Stimulated activated CD8-positive, alpha-beta memory T cell treated with anti-CD3 and anti-CD28 coated beads, Interleukin-15, amount 100 ng/mL, for 1 hour (primary cell): ENCODE measurements around the gene PCGF2.

Experiments used
- DNase-seq: peaks from one replicate; pipeline ENCODE4 v3.0.0-alpha.2; 2020; ENCODE audit warnings: low read depth

The PCGF2 gene

DNA sequence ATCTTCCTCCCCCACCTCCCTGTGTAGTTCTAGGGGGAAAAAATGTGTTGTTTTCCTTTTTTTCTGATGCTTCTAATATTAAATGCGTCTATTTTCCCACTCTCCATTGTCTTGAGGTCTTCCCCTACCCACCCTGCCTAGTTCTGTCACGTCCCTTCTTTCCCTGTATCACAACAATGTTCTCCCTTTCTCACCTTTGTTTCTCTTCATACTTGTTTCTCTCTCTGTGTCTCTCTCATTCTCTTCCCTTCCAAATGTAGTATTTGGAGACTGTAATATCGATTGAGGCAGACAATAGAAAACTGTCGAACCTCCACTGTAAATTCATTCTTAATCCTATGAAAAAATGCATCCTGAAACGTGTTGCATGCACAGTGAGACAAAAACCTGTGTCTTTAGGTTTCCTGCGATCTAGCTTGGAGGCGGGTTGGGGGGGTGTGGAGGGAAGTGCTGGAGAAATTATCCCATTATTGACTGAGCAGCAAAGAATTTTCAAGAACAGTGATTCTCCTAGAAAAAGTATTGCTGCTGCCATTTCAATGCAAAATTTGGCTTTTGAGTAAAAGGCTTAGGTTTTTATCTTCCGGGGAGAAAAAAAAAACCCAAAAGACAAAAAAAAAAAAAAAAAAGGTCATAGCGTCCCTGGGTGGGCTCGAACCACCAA, 3.1 kb upstream of the PCGF2 start:
- no peak for DNase-seq

DNA sequence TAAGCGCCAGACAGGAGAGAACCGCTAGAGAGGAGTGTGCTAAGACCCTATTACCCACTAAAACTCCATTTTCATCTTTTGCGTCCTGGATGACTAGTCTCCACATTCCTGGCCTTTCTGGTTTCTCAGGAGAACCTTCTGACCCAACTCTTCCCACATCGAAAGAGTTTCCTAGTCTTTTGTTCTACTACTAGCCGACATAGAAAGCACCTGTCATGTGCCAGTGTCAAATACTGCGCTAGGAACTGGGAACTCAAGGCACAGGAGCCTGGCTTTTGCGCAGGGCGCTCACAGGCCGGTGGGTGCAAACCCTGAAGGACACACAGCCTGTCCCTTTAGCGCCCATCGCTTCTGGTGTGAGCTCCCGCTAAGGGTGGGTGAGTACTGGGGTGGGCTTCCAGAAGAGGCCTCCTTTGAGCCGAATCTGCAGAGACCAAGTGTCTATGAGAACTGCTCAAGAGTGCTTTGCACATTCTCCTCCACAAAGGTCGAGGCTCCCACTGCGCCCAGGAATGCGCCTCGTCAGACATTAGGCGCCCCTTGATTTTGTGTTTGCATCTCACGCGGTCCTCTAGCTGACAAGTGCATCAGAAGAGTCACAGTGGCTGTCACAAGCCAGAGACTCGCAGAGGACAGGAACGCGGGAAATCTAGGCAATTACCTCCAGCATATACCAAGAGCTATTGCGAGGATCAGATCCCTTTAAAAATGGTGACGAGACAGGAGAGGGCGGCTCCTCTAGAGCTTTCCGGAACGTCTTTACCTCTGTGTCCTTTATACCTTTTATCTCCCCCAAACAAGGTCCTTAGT, 2.4 kb upstream of the PCGF2 start:
- no peak for DNase-seq

DNA sequence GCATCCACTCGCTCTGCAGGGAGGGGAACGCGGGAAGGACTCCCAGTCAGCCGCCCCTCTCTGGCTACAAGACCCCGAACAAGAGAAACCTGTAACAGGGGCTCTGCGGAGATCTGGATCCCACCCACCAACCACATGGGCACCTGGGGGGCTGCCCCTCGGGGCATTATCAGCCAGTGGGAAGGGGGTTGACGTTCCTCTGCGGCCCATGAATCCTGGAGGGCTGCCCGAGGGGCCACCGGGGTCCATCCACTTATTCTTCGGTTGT, 1.8 kb upstream of the PCGF2 start:
- no peak for DNase-seq

DNA sequence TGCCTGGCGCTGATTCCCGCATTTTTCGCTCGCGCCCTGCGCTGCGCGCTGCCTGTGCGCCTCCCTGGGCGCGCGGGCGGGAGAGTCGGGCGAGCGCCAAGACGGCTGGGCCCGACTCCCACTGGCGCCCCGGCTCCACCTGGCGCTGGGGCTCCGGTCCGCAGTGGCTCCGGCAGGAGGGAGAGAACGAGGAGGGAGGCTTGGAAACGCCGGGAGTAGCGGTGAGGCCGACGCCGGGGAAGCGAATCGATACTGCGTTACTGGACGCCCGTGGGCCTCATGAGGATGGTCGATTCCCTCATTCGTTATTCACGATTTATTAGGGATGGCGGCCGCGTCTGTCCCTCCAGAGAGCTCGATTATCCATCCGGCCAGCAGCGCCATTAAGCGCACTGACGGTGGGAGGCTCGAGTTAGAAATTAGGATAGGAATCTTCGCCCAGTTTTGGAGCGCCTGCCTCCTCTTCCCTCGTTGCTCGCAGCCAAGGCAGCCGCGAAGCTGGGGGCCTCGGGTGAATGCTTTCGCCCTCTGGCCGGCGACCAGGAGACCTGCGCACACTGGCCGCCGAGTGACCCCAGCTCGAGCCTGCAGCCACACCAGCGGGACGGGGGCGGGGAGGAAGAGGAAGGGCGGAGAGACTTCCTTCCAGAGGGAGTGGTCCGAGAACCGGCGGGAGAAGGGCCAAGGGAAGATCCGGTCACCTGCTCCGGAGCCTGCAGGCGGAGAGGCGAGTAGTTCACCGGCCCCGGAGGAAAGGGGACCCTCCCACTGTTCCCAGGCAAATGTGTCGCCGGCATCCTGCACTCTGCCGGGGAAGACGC, 1.3 kb upstream of the PCGF2 start:
- DNase-seq = no peak

DNA sequence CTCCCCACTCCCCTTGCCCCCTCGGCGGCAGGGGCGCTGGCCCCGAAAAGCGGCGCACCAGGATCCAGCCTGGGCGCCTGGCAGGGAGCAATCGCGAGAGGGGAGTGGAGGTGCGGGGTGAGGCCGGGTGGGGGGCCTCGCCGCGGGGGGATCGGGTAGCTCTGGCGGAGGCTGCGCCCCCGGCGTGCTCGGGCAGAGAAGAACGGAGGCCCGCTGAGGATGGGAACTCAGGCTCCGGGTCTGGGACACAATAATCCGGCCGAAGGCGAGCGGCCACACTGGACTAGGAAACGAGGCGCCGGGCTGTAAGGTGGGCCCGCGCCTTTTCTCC, 721 bp upstream of the PCGF2 start:
- no peak for DNase-seq

DNA sequence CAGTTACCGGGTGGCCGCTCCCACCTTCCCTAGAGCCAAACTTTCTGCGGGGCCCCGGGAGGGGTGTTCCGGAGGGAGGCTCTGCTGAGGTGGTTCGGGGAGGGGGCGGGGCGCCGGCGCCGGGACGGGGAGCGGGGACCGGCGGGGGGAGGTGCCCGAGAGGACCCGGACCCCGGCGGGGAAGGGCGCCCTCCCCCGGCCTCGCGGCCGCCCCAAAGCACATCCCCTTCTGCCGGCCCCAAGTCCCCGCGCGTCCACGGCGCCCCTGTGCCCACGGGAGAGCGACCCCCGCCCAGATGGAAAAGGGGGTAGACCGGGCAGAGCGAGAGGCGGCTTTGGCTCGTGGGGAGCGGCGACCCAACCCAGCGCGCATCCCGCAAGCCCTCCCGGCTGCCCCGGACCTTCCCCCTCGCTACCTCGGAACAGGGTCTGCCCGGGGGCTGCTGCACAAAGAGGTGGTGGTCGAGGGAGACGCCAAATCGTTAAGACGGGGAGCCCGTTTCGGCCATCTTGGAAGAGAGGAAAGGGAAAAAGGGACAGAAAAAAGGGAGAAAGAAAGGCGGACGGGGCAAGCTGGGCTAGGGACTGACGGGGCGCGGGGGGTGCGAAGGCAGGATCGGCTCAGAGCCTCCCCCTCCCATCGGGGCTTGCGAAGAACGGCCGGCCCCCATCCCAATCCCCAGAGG, 530 bp downstream of the PCGF2 start:
- DNase-seq = no peak

DNA sequence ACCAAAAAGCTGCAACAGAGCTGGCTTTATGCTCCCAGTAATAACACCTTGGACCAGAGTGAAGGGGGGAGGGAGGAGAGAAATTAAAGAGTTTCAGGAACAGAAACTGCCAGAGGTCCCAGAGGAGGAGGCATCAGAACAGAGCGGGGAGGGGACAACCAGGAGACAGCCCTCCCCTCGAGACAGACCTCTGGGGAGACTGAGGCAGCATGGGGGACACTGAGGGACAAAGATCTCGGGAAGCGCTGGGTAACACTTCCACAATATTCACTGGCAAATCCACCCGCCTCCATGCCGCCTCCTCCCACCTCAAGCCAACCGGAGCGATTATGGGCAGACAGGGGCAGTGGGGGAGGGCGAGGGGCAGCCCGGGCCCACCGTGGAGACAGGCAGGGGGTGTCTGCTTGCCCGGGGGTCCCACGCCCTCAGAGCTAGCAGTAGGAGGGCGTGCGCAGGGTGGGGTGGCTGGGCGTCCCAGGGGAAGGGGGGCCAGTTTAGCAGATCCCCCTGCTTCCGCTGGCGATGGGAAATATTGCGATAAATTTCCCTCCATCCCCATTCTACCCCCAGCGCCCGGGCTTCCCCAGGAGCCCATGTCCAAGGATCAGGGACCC, 1.2 kb downstream of the PCGF2 start:
- no peak for DNase-seq

DNA sequence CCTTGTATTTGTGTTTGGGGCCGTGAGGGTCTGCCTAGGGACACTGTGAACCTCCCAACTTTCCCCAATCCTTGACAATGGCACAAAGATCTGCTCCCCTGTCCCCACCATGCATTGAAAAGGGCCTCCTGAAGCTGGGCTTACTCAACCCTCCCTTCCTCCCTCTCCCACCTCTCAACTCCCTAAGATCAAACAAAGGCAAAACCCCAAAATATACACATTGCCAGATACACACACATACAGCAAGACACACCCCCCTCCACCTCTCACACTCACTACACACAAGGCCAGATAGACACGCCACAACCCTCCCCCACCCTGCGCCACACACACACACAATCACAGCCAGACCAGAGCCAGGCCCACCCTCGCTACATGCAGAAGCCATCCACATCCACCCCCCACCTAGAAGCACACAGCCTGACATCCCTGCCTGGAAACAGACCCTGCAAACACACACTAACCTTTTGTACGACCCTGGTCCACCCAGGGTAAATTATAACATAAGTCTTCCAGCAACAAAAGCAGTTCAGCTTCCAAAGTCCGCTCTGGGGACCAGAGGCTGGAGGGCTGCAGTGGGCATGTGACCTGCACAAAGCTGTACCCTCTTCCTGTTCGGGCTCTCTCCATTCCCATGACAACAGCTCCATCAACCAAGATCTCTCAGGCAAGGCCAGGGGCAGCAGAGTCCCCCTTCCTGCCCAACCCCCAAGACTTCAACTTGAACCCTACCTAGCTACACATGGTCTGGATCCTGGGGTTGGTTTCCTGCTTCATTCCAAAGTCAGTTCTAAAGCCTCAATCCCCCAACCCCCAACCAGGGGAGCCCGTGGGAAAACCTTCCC, 1.9 kb downstream of the PCGF2 start:
- DNase-seq = no peak

DNA sequence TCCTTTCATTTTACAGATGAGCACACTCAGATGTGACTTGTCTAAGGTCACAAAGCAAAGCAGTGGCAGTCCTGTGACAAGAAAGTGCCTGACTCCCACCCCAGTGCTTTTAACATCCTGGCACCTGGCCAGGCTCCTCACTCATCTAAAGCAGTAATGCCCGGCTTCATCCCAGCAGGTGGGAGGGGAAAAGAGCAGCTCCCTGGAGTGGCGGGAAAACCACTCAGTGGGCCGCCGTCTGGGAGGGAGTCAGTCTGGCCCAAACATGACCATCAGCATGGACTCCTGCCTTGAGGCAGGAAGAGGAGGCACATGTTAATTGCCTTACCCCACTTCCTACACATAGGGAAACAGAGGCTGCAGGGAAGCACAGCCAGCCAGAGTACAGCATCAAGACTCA, 2.6 kb downstream of the PCGF2 start:
- DNase-seq = no peak

DNA sequence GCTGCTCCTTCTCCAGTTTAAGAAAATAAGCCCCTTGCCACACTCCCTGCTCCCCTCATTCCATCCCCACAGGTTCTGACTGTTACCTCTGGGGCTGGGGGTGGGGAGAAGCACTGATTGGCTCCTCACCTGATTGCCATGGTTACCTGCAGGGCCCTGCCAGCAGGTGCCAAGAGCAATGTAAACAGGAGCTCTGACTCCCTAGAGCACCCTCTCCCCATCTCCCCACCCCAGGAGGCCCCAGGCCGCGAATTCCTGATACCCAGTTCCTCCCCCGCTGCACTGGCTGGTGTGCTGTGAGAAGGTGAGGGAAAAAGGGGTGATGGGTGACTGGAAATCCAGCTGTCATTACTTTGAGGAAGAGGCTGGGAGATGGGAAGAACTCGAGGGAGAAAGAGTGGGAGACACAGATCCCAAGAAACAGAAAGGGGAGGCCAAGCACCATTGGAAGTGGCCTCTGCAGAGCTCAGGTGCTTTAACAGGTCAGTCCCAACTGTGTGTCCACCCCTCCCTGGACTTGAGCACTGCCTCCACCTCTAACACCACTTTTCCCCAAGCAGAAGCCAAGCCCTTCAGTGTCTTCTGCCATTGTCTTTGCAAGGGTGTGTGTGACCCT, 4.5 kb downstream of the PCGF2 start:
- no peak for DNase-seq

DNA sequence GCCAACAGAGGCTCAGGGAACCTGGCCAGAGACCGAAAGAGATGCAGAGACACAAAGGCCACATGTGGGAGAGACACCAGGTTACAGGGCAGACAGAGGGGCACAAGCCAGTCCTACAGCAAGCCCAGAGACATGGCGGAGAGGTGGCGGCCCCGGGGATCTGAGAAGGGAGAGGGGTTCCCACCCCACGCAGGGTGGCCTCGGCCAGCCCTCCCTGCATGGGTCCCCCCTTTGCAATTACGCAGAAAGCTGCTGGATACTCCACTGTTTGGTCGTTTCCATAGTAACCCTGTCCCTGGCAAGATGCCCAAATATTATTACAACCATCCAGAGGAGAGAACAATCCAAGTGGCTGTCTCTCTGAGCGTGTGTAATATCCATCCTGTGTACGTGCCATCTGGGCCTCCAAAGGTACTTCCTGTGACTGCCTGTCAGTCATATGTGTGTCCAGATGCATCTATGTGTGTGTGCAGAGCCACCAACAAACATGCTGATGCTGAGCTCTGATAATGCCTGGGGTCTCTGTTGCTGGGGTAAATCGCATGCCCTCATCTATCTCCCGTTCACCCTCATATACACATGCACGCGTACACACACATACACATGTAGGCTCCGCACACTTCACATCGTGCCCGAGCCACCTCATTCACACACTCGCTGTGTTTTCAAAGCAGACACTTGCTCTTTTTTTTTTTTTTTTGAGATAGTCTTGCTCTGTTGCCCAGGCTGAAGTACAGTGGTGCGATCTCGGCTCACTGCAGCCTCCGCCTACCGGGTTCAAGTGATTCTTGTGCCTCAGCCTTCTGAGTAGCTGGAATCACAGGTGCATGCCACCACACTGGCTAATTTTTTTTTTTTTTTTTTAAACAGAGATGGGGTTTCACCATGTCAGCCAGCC, 5.5 kb downstream of the PCGF2 start:
- no peak for DNase-seq

DNA sequence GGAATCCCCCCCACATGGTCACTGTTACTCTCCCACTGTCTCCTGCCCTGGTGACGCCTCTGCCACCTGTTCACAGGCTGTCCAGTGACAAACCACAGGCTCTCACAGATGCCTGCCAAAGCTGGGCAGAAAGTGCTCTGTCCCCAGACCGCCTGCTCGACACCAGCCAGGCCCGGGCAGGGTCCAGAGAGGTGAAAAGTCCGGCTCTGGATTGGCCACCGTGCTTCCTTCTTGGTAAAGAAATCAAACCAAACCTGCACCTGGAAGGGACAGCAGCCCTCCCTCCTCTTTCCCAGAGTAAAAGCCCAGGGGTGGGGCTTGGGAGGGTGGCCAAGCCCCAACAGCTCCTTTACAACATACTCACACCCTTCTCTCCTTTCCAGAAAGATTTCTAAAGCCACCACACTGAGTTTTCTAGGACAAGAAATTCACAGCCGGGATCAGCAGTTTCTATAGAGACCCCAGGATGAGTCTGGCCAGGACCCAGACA, 6.2 kb downstream of the PCGF2 start:
- DNase-seq = no peak

DNA sequence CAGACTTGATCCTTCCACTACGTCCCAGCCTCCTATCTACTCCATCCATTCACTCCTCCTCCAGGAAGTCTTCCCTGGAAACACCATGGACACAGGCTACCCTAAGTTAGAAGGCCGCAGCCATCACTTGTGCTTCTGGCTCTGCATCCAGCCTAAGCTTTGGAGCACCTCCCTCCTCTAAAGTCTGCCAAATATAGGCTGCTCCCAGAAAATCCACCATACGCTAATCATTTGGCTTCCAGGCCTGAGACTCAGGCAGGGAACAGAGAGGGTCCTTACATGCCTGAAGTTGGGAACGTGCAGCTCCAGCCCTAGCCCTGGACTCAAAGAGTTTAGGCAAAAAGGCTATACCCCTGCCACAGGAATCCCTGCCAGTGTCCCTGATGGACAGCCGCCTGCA, 6.7 kb downstream of the PCGF2 start:
- DNase-seq = no peak

DNA sequence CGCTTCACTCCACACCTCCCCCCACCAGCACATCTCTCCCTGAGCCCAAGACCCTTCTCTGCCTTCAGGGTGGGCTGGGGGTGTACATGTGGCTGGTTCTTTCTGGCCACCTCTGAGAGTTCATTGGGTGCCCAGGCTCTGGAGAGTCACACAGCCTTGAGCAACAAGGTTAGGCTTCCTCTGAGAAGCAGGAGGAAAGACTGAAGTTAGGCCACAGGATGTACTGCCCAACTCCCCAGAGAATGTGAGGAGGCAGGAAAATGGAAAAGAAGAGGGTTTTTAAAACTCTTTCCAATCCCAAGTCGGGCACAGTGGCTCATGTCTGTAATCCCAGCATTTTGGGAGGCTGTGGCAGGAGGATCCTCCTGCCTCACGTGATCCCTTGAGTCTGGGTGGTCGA, 7.3 kb downstream of the PCGF2 start:
- DNase-seq = no peak

DNA sequence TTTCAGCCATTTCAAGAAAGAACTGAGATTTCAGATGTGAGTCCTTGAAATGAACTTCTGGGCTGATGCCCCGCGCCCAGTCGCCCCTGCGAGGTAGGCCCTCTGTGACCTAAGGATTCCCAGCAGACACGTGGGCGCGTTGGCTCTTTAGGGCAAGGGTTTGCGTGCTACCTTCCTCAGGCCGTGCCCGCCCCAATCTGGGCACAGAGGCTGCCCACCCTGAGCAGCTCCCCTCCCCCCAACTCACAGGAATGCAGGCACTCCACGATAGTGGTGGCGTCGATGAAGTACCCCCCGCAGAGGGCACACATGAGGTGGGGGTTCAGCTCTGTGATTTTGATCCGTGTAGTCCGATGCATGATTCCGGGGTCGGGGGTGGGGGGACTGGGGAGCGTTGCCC, 8.1 kb downstream of the PCGF2 start:
- DNase-seq = no peak

DNA sequence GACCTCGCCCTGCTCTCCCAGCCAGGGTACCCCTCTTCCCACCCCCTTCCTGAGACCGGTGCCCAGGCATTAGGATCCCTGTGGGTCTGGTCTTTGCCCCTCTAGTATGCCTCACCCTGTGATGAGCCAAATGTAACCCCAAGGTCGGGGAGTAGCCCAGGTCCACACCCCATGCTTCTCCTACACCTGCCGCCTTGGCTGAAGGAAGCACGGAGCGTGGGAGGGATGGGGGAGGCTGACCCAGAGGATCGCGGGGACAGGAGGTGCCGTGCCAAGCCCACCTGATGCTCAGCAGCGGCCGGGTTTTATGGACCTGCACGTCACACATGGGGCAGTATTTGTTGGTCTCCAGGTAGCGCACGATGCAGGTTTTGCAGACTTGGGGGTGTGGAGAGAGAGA, 8.8 kb downstream of the PCGF2 start:
- no peak for DNase-seq

DNA sequence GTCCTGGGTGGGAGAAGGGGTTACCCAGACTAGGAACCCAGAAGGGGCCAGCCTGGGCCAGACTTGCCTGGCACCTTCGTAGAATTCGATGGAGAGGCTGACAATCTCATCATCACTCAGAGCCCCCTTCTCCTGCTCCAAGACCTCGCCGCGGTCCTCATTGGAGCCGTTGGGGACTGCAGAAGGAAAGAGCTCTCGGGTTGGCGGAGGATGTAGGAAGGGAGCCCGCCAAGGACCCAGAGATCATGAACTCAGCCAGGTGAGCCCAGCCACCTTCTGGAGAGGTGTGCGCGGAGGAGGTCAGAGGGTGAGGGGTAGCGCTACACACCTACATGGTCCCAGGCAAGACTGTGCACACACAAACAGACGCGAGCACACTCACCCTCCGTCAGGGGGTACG, 9.4 kb downstream of the PCGF2 start:
- DNase-seq = no peak

DNA sequence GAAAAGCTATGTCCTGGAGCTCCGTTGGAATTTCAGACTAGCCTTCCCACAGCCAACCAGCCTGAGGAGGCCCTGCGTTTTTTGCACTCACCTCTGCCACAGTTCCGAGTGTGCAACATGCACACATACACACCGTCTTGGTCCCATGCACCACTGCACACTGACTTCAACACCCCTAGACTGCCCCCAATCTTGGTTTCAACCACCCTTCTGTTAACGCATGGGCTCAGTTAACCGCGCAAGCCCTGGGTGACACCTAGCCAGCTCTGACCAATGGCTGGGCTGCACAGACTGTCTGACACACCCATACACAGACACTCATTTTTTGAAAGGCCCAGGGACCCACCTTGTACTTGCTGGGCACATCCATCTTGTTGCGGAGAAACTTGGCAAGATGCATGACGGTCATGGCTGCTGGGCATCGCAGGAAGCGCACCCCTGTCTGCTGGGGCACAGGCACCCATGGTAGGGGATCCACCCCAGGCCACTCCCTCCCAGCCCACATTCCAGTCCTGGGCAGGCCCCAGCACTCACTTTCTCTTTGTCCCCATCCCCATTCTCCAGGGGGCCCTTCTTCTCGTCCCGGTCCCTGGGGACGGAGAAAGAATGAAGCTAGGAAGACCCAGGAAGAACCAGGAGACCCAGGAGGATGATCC, 10.0 kb downstream of the PCGF2 start:
- no peak for DNase-seq
